Smooth muscle cell (in vitro differentiated cells): ENCODE measurements around the gene C19orf25. TPM values are rescaled to one million over a fixed set of nuclear protein-coding genes. Genes with fewer than 3 reads are reported as not detected.

Source experiments
- DNase-seq: peaks from one replicate; lab custom pipeline; 2025; ENCODE audit not compliant: unreplicated experiment; lab: John Stamatoyannopoulos, UW
- H2AFZ ChIP-seq: fragments of 200-600 bp; sonication (generic); 2 replicates; pipeline ENCODE4 v1.6.0; 2016; ENCODE audit warnings: antibody characterized with exemption, low read depth, mild to moderate bottlenecking
- H3F3A ChIP-seq: fragments of 200-600 bp; sonication (generic); 2 replicates; pipeline ENCODE4 v1.6.0; 2017; ENCODE audit warnings: antibody characterized with exemption, low read depth
- H3K27ac ChIP-seq: fragments of 200-600 bp; sonication (generic); 2 replicates; pipeline ENCODE4 v1.5.1; 2016; ENCODE audit warnings: low read depth, mild to moderate bottlenecking
- H3K27me3 ChIP-seq: fragments of 200-600 bp; sonication (generic); 2 replicates; pipeline ENCODE4 v1.6.1; 2016; ENCODE audit warnings: low read depth, mild to moderate bottlenecking
- H3K36me3 ChIP-seq: fragments of 200-600 bp; sonication (generic); 2 replicates; pipeline ENCODE4 v1.5.1; 2016; ENCODE audit warnings: low read depth
- H3K4me1 ChIP-seq: fragments of 200-600 bp; sonication (generic); 2 replicates; pipeline ENCODE4 v1.5.1; 2016; ENCODE audit warnings: low read depth
- H3K4me2 ChIP-seq: fragments of 200-600 bp; sonication (generic); 2 replicates; pipeline ENCODE4 v1.6.0; 2016; ENCODE audit warnings: mild to moderate bottlenecking
- H3K4me3 ChIP-seq: fragments of 200-600 bp; sonication (generic); 2 replicates; pipeline ENCODE4 v1.5.1; 2016; ENCODE audit warnings: mild to moderate bottlenecking
- H3K79me2 ChIP-seq: fragments of 200-600 bp; sonication (generic); 2 replicates; pipeline ENCODE4 v1.6.0; 2016; ENCODE audit warnings: low read depth, mild to moderate bottlenecking
- H3K9ac ChIP-seq: fragments of 200-600 bp; sonication (generic); 2 replicates; pipeline ENCODE4 v1.6.0; 2016; ENCODE audit warnings: low read depth
- H3K9me3 ChIP-seq: fragments of 200-600 bp; sonication (generic); replicated peaks from 2 replicates; pipeline ENCODE4 v1.5.1; 2016; ENCODE audit warnings: low read depth
- H4K20me1 ChIP-seq: fragments of 200-600 bp; sonication (generic); 2 replicates; pipeline ENCODE4 v1.6.0; 2016; ENCODE audit warnings: low read depth
- CTCF ChIP-seq: fragments of 200-600 bp; sonication (generic); IDR thresholded peaks from 2 replicates; pipeline ENCODE4 v1.5.1; 2017; ENCODE audit warnings: borderline replicate concordance, mild to moderate bottlenecking, antibody characterized with exemption; ENCODE audit not compliant: insufficient read depth, poor library complexity, severe bottlenecking
- WGBS: methylation state at CpG from one replicate; pipeline ENCODE4 v1.1.7; 2016; ENCODE audit warnings: low lambda C conversion rate; 5-methylcytosine and 5-hydroxymethylcytosine counted together
- polyA plus RNA-seq: library from polyadenylated mRNA; unstranded; fragments of >200 nt; fragmentation: Nextera tagmentation; extraction: Ambion mirVana; gene quantifications from 2 replicates; pipeline ENCODE4 v1.2.1, GENCODE V29; 2016
- total RNA-seq: library from RNA; depleted of rRNA; stranded (reverse); fragments of >200 nt; gene quantifications from 2 replicates; pipeline ENCODE4 v1.2.3, GENCODE V29; 2014

The C19orf25 gene
- total and polyA plus RNA-seq, 2 experiments from 2014 or later = 15.2 to 27.9 TPM

GRCh38 chr19:1513499-1514294, 34.7 kb upstream of the C19orf25 start:
- peaks cover 11% of the 10 kb centered on the region for H3K4me1 ChIP-seq
- no peaks in the 10 kb centered on the region for H4K20me1 ChIP-seq
- peak overlapping the region; percentile 66 for H2AFZ ChIP-seq
- H3K4me2 ChIP-seq = peak overlapping the region; percentile 95
- no peaks in the 10 kb centered on the region for H3K36me3 ChIP-seq
- H3K79me2 ChIP-seq = no peaks in the 10 kb centered on the region
- peaks cover 16% of the 10 kb centered on the region for H3F3A ChIP-seq
- peak; percentile 72 for DNase-seq
- peak overlapping the region; percentile 82 for H3K27ac ChIP-seq
- peak overlapping the region; percentile 93 for H3K9ac ChIP-seq
- H3K9me3 ChIP-seq = no peaks in the 10 kb centered on the region
- no peaks in the 10 kb centered on the region for H3K27me3 ChIP-seq
- TF ChIP-seq CTCF = peak; percentile 93
- peak overlapping the region; percentile 80 for H3K4me3 ChIP-seq
- WGBS = 19% methylated on average over 20 of the region's 52 CpGs

- Histone ChIP-seq H4K20me1 (no peaks in the 10 kb centered on the region), H3K27me3 (no peaks in the 10 kb centered on the region), H3K9ac (peak within 1 kb of the TSS; percentile 93), H3K36me3 (no peaks in the 10 kb centered on the region), H3K4me3 (peak within 1 kb of the TSS; percentile 80), H3K79me2 (no peaks in the 10 kb centered on the region), H2AFZ (peak within 1 kb of the TSS; percentile 66), H3K4me1 (peaks cover 11% of the 10 kb centered on the region), H3K4me2 (peak within 1 kb of the TSS; percentile 95), H3K9me3 (no peaks in the 10 kb centered on the region), H3F3A (peaks cover 16% of the 10 kb centered on the region), H3K27ac (peak within 1 kb of the TSS; percentile 82)
- TF ChIP-seq CTCF = peak; percentile 11
- WGBS = 7% methylated on average over 41 of the region's 78 CpGs
- DNase-seq = peak; percentile 72
Observed at GRCh38 chr19:1512671-1513498, 33.9 kb upstream of the C19orf25 start, which contains the start of gene ADAMTSL5. Gene ADAMTSL5, minus strand, starts transcription at chr19:1513019. Its CDS starts 2,076 bp downstream, at chr19:1510943.

DNA sequence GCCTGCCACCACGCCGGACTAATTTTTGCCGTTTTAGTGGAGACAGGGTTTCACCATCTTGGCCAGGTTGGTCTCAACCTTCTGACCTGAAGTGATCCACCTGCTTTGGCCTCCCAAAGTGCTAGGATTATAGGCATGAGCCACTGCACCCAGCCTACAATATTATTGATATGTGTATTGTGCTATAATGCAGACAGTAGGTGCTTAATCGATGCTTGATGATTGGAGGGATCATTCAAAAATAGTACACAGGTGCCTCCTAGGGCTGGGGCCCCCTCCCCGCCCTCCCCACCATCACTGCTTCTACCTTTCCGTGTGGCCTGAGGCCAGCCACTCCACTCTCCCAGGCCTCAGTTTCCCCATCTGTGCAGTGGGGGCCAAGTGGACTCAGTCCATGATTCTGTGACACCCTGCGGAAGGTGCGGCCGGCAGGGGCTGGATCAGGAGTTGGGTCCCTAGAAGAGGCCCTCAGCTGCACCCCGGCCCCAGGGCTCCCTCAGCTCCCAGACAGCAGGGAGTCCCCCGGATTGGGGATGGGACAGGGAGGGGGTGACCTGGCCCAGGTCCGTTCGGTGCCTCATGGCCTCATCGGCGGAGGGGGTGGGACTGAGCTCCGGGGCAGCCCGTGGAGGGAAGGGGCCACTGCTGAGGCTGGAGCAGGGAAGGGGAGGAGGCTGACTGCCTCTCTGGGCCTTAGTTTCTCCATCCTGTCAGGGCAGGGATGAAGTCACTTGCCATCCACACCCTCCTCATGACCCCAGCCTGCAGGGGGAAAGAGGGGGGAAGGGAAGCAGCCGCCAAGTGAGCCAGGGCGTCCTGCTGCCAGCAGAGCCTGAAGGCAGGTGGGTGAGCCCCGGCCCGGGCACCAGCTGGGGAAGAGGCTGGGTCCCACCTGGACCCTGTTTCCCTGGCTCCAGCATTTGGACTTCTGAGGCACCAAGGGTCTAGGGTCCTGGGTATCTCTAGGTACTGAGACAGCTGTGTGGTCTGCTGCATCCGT, 32.6 kb upstream of the C19orf25 start:
- TF ChIP-seq CTCF = no peak
- H3K27ac ChIP-seq = no peak overlapping the region
- no peaks in the 10 kb centered on the region for H3K9me3 ChIP-seq
- peak overlapping the region; percentile 95 for H3K4me2 ChIP-seq
- H3F3A ChIP-seq = peaks cover 16% of the 10 kb centered on the region
- WGBS = 87% methylated on average over 22 of the region's 22 CpGs
- no peak overlapping the region for H3K9ac ChIP-seq
- H3K4me1 ChIP-seq = peaks cover 11% of the 10 kb centered on the region
- H3K79me2 ChIP-seq = no peaks in the 10 kb centered on the region
- H3K27me3 ChIP-seq = no peaks in the 10 kb centered on the region
- H3K36me3 ChIP-seq = no peaks in the 10 kb centered on the region
- H3K4me3 ChIP-seq = peak overlapping the region; percentile 80
- no peaks in the 10 kb centered on the region for H4K20me1 ChIP-seq
- DNase-seq = no peak
- H2AFZ ChIP-seq = no peak overlapping the region
